Measurements from ENCODE around the gene CIART. TPM values are rescaled to one million over a fixed set of nuclear protein-coding genes. Genes with fewer than 3 reads are reported as not detected.

CIART gene
- total and polyA plus RNA-seq, 10 of the 15 experiments (the other 5 are each of a cell fraction or from before 2014, with no cell fraction given), result 0.44 to 1.4 (median 0.67) TPM

- Histone ChIP-seq H3K4me2 (ENCODE audit: control insufficient read depth, insufficient read depth) (no peak overlapping the region), H3K9me3 (replicated peaks; ENCODE audit: control insufficient read depth, insufficient read depth, low read length) (no peaks in the 10 kb centered on the region), H3K9ac (ENCODE audit: control insufficient read depth, insufficient read depth, low read length) (no peak overlapping the region), H4K20me1 (ENCODE audit: control insufficient read depth, insufficient read depth) (no peaks in the 10 kb centered on the region), H3K27ac (ENCODE audit: control insufficient read depth, insufficient read depth) (no peak overlapping the region), H3K36me3 (ENCODE audit: control insufficient read depth in 2 of 2, insufficient read depth in 2 of 2, low read length in 1 of 2) (no peaks in the 10 kb centered on the region), H3K4me1 (ENCODE audit: control insufficient read depth, insufficient read depth, low read length) (no peaks in the 10 kb centered on the region), H3K4me3 (no peak overlapping the region), H2AFZ (ENCODE audit: control insufficient read depth, low read depth, low read length) (no peak overlapping the region), H3K79me2 (ENCODE audit: control insufficient read depth, insufficient read depth, low read length) (no peaks in the 10 kb centered on the region), H3K27me3 (replicated peaks in 1 of 2; ENCODE audit: control insufficient read depth in 2 of 2, insufficient read depth in 2 of 2, low read length in 1 of 2) (no peaks in the 10 kb centered on the region)
- intact Hi-C loops (cut with micrococcal nuclease; ENCODE audit: unreplicated experiment), result no loop called here
- SMC1A ChIA-PET (ENCODE audit: uncharacterized antibody, unreplicated experiment), result no interaction called here
- no TSS peak for BruUV-seq (replicated peaks)
- DNase-seq (ENCODE audit: low read depth, low spot score) (no peak), FAIRE-seq (no peak), ATAC-seq (no peak)
- POLR2A ChIA-PET, result no interaction called here
- WGBS (ENCODE audit: insufficient coverage, insufficient replicate concordance, low lambda C conversion rate, missing lambda C conversion rate), result 100% methylated on average over 3 of the region's 3 CpGs
- in situ Hi-C loops (cut with MboI), result no loop called here
- RAD21 ChIA-PET (ENCODE audit: unreplicated experiment), result no interaction called here
- CTCF ChIA-PET, result no interaction called here
- TF ChIP-seq MTA2 (IDR thresholded peaks at IDR 0.05; ENCODE audit: low read depth), result no peak
- no peak for TF ChIP-seq ZBTB40 (IDR thresholded peaks at IDR 0.05; ENCODE audit: borderline replicate concordance)
- no peak for TF ChIP-seq BMI1 (IDR thresholded peaks at IDR 0.05; ENCODE audit: borderline replicate concordance)
- no peak for TF ChIP-seq TCF3 (IDR thresholded peaks at IDR 0.05; ENCODE audit: borderline replicate concordance, insufficient read depth, low read depth, low read length)
- TF ChIP-seq TCF12 (IDR thresholded peaks at IDR 0.05; ENCODE audit: low read depth, low read length), result no peak
- TF ChIP-seq NFYA (IDR thresholded peaks at IDR 0.05; ENCODE audit: borderline replicate concordance, low read depth, low read length), result no peak
- TF ChIP-seq PBX3 (IDR thresholded peaks at IDR 0.05; ENCODE audit: insufficient replicate concordance, low read depth, low read length), result no peak
- no peak for TF ChIP-seq DPF2 (IDR thresholded peaks at IDR 0.05)
- TF ChIP-seq KLF5 (IDR thresholded peaks at IDR 0.05; ENCODE audit: partially characterized antibody), result no peak
- TF ChIP-seq NKRF (conservative IDR thresholded peaks at IDR 0.05), result no peak
- TF ChIP-seq, protein P1, sequence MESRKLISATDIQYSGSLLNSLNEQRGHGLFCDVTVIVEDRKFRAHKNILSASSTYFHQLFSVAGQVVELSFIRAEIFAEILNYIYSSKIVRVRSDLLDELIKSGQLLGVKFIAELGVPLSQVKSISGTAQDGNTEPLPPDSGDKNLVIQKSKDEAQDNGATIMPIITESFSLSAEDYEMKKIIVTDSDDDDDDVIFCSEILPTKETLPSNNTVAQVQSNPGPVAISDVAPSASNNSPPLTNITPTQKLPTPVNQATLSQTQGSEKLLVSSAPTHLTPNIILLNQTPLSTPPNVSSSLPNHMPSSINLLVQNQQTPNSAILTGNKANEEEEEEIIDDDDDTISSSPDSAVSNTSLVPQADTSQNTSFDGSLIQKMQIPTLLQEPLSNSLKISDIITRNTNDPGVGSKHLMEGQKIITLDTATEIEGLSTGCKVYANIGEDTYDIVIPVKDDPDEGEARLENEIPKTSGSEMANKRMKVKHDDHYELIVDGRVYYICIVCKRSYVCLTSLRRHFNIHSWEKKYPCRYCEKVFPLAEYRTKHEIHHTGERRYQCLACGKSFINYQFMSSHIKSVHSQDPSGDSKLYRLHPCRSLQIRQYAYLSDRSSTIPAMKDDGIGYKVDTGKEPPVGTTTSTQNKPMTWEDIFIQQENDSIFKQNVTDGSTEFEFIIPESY (IDR thresholded peaks at IDR 0.05), result no peak
- TF ChIP-seq POU2F2 (IDR thresholded peaks at IDR 0.05; ENCODE audit: borderline replicate concordance, low read depth, low read length), result no peak
- no peak for TF ChIP-seq POLR2AphosphoS2 (IDR thresholded peaks at IDR 0.05; ENCODE audit: low read depth, low read length)
- no peak for TF ChIP-seq ESRRA (IDR thresholded peaks at IDR 0.05; ENCODE audit: low read length)
Observed at GRCh38 chr1:150243003-150243402, 39.4 kb upstream of the CIART start.
